OCI-LY1 (cell line): Measurements from ENCODE around the gene MAP1S.

ENCODE experiments used
- H2AFZ ChIP-seq: fragments of 200-600 bp; sonication (generic), shearing (Covaris generic); 2 replicates; pipeline ENCODE4 v1.6.0; 2014; ENCODE audit warnings: antibody characterized with exemption, mild to moderate bottlenecking, low read length
- H3F3A ChIP-seq: fragments of 200-600 bp; sonication (generic), shearing (Covaris generic); 2 replicates; pipeline ENCODE4 v1.6.0; 2014; ENCODE audit warnings: mild to moderate bottlenecking, antibody characterized with exemption, low read length, moderate library complexity; ENCODE audit not compliant: insufficient read depth
- H3K27ac ChIP-seq: fragments of 200-600 bp; sonication (generic); 2 replicates; pipeline ENCODE4 v1.5.1; 2014; ENCODE audit warnings: low read length, mixed run types, mild to moderate bottlenecking, low read depth; ENCODE audit not compliant: poor library complexity, severe bottlenecking
- H3K27me3 ChIP-seq: fragments of 200-600 bp; sonication (generic); 2 replicates; pipeline ENCODE4 v1.6.0; 2014; ENCODE audit warnings: antibody characterized with exemption, mild to moderate bottlenecking, low read length, moderate library complexity; ENCODE audit not compliant: insufficient read depth
- H3K36me3 ChIP-seq: fragments of 200-600 bp; sonication (generic); 2 replicates; pipeline ENCODE4 v1.6.1; 2014; ENCODE audit warnings: mild to moderate bottlenecking, antibody characterized with exemption, low read length, moderate library complexity, mixed read lengths; ENCODE audit not compliant: insufficient read depth
- H3K4me1 ChIP-seq: fragments of 200-600 bp; sonication (generic); 2 replicates; pipeline ENCODE4 v1.5.1; 2014; ENCODE audit warnings: mild to moderate bottlenecking, low read length, moderate library complexity; ENCODE audit not compliant: insufficient read depth, severe bottlenecking
- H3K4me2 ChIP-seq: fragments of 200-600 bp; sonication (generic), shearing (Covaris generic); 2 replicates; pipeline ENCODE4 v1.6.1; 2014; ENCODE audit warnings: low read length
- H3K4me3 ChIP-seq: fragments of 200-600 bp; sonication (generic); 2 replicates; pipeline ENCODE4 v1.5.1; 2014; ENCODE audit warnings: low read length, low read depth, mild to moderate bottlenecking, mixed read lengths; ENCODE audit not compliant: poor library complexity, severe bottlenecking
- H3K79me2 ChIP-seq: fragments of 200-600 bp; shearing (Covaris generic); 2 replicates; pipeline ENCODE4 v1.6.1; 2016; ENCODE audit warnings: mixed run types, low read length, mixed read lengths; ENCODE audit not compliant: insufficient read depth
- H3K9ac ChIP-seq: fragments of 200-600 bp; sonication (generic), shearing (Covaris generic); 2 replicates; pipeline ENCODE4 v1.6.1; 2014; ENCODE audit warnings: mild to moderate bottlenecking, low read length, mixed read lengths
- H3K9me2 ChIP-seq: fragments of 200-600 bp; sonication (generic), shearing (Covaris generic); 2 replicates; pipeline ENCODE4 v1.6.1; 2014; ENCODE audit warnings: low read depth, mild to moderate bottlenecking, low read length, mixed read lengths
- H3K9me3 ChIP-seq: fragments of 200-600 bp; shearing (Covaris generic); 2 replicates; pipeline ENCODE4 v1.6.1; 2014; ENCODE audit warnings: low read length, mixed read lengths
- H4K20me1 ChIP-seq: fragments of 200-600 bp; sonication (generic), shearing (Covaris generic); 2 replicates; pipeline ENCODE4 v1.6.0; 2016; ENCODE audit warnings: mild to moderate bottlenecking, low read length; ENCODE audit not compliant: insufficient read depth
- CTCF ChIP-seq: fragments of 200-600 bp; sonication (generic), shearing (Covaris generic); IDR thresholded peaks from 2 replicates; pipeline ENCODE4 v1.5.1; 2017; ENCODE audit warnings: mild to moderate bottlenecking, antibody characterized with exemption, low read length, moderate library complexity, mixed read lengths
- EZH2 ChIP-seq: fragments of 200-600 bp; sonication (generic), shearing (Covaris generic); IDR thresholded peaks from 2 replicates; pipeline ENCODE4 v1.8.0; 2017; ENCODE audit warnings: borderline replicate concordance, mixed run types, mild to moderate bottlenecking, antibody characterized with exemption, low read length, moderate library complexity, mixed read lengths

The MAP1S gene

GRCh38 chr19:17692566-17692965 is 26.7 kb upstream of the MAP1S start:
- H3K9me3 ChIP-seq = no peaks in the 10 kb centered on the region
- no peak overlapping the region for H3K4me3 ChIP-seq
- no peak overlapping the region for H3K9ac ChIP-seq
- no peaks in the 10 kb centered on the region for H3K36me3 ChIP-seq
- no peaks in the 10 kb centered on the region for H3K79me2 ChIP-seq
- TF ChIP-seq CTCF = no peak
- TF ChIP-seq EZH2 = no peak
- H3K9me2 ChIP-seq = no peaks in the 10 kb centered on the region
- H3K4me2 ChIP-seq = no peak overlapping the region
- no peaks in the 10 kb centered on the region; the same call in 1 of the 2 replicates for H3K27me3 ChIP-seq
- H2AFZ ChIP-seq = no peak overlapping the region
- H3K27ac ChIP-seq = no peak overlapping the region
- H3K4me1 ChIP-seq = no peaks in the 10 kb centered on the region
- no peaks in the 10 kb centered on the region for H4K20me1 ChIP-seq
- H3F3A ChIP-seq = no peaks in the 10 kb centered on the region

- no peaks in the 10 kb centered on the region for H3K9me2 ChIP-seq
- H3F3A ChIP-seq = no peaks in the 10 kb centered on the region
- no peak overlapping the region for H3K4me2 ChIP-seq
- H2AFZ ChIP-seq = no peak overlapping the region
- no peaks in the 10 kb centered on the region for H3K4me1 ChIP-seq
- H3K27ac ChIP-seq = no peak overlapping the region
- no peaks in the 10 kb centered on the region for H3K79me2 ChIP-seq
- no peaks in the 10 kb centered on the region for H3K36me3 ChIP-seq
- TF ChIP-seq EZH2 = no peak
- TF ChIP-seq CTCF = no peak
- no peaks in the 10 kb centered on the region; the same call in 1 of the 2 replicates for H3K27me3 ChIP-seq
- H3K9ac ChIP-seq = no peak overlapping the region
- H3K4me3 ChIP-seq = no peak overlapping the region
- no peaks in the 10 kb centered on the region for H4K20me1 ChIP-seq
- no peaks in the 10 kb centered on the region for H3K9me3 ChIP-seq
These were observed 24.1 kb upstream of the MAP1S start for GRCh38 chr19:17695198-17695597.

GRCh38 chr19:17703824-17704463 is 15.3 kb upstream of the MAP1S start:
- Histone ChIP-seq H4K20me1 (no peaks in the 10 kb centered on the region), H3K27me3 (no peaks in the 10 kb centered on the region), H3K9me3 (no peaks in the 10 kb centered on the region), H3K36me3 (no peaks in the 10 kb centered on the region), H2AFZ (no peak overlapping the region), H3K4me3 (no peak overlapping the region), H3K9ac (no peak overlapping the region), H3K4me2 (no peak overlapping the region), H3K9me2 (no peaks in the 10 kb centered on the region), H3K27ac (no peak overlapping the region), H3F3A (no peaks in the 10 kb centered on the region), H3K4me1 (no peaks in the 10 kb centered on the region), H3K79me2 (no peaks in the 10 kb centered on the region)
- no peak for TF ChIP-seq EZH2
- peak; percentile 96 for TF ChIP-seq CTCF
